ENCODE measurements around the gene VARS2. TPM values are rescaled to one million over a fixed set of nuclear protein-coding genes. Genes with fewer than 3 reads are reported as not detected.
"Not testable (repeated sequence)": the region's sequence is repeated elsewhere in the genome, so short reads cannot be mapped to it uniquely, and the experiment has no call there.

VARS2 gene
- total RNA-seq, 4 donors from 2014 or later = 13.0 to 25.2 (median 18.1) TPM

DNA sequence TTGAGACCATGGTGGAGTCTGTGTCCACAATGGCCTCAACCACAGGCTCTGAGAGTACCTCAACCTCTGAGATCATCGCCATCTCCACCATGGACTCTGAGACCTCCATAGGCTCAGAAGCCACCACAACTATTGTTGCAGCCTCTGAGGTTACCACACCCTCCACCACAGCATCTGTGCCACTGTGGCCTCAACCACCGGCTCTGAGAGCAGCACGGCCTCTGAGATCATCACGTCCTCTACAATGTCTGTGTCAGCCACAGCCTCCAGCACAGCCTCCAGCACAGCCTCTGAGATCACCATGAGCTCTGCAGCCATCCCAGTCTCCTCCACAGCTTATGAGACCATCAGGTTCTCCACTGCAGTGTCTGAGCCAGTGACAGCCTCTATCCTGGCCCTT, 50.0 kb downstream of the VARS2 start:
- intact Hi-C loops (cut with DNase I; ENCODE audit: low total_unique reads) = no loop called here
- TF ChIP-seq CTCF (IDR thresholded peaks at IDR 0.05) (no peak), POLR2A (IDR thresholded peaks at IDR 0.05) (no peak)
- no peak overlapping the region for H3K4me3 ChIP-seq (ENCODE audit: low read depth, poor library complexity, severe bottlenecking)
- DNase-seq (ENCODE audit: low spot score in 2 of 2) = no peak
- 60 to 66% methylated on average over 4 of the region's 4 CpGs for WGBS, 2 donors

- intact Hi-C loops (cut with DNase I; ENCODE audit: low total_unique reads) = no loop called here
- no peak for DNase-seq (ENCODE audit: low spot score in 2 of 2)
- H3K4me3 ChIP-seq (ENCODE audit: low read depth, poor library complexity, severe bottlenecking) = no peak overlapping the region
- TF ChIP-seq CTCF (IDR thresholded peaks at IDR 0.05) (no peak), POLR2A (IDR thresholded peaks at IDR 0.05) (no peak)
- WGBS, 2 donors = 86 to 92% methylated on average over 5 of the region's 5 CpGs
Measured at GRCh38 chr6:30965140-30965601, 51.1 kb downstream of the VARS2 start.

DNA sequence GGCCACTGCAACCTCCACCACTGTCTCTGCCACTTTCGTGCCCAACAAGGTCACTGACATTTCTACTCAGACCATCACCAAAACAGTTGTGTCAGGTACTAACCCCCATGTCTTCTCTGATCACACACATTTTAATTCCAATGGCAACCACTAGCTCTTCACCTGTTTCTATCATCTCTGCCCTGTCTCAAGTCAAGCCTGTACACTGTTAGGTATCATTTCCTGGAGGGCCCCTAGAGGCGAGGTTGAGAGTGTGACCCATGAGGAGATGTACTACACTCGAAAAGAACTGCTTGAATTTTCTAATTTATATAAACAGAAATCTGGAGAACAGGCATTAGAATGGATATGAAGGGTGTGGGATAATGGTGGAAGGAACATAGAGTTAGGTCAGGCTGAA, 52.1 kb downstream of the VARS2 start:
- no peak for TF ChIP-seq CTCF (IDR thresholded peaks at IDR 0.05)
- TF ChIP-seq POLR2A (IDR thresholded peaks at IDR 0.05) = no peak
- H3K4me3 ChIP-seq (ENCODE audit: low read depth, poor library complexity, severe bottlenecking) = no peak overlapping the region
- WGBS, 2 donors = 75 to 89% methylated on average over 3 of the region's 3 CpGs
- intact Hi-C loops (cut with DNase I; ENCODE audit: low total_unique reads) = no loop called here
- no peak for DNase-seq (ENCODE audit: low spot score in 2 of 2)

DNA sequence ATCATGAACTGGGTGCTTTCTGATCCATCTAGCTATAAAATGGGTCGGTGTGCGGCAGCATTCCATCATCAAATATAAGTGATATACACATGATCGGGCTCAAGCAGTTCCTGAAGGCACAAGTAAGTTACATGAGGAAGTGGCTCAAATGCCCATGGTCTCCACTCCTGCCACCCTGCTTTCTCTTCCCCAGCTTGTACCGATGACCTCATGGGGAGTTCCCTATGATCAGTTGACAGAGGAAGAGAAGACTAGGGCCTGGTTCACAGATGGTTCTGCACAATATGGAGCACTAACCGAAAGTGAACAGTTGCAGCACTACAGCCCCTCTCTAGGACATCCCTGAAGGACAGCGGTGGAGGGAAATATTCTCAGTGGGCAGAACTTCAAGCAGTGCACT, 55.1 kb downstream of the VARS2 start:
- intact Hi-C loops (cut with DNase I; ENCODE audit: low total_unique reads); DNase-seq (ENCODE audit: low spot score in 2 of 2); H3K4me3 ChIP-seq (ENCODE audit: low read depth, poor library complexity, severe bottlenecking): not testable (repeated sequence)
- 78 to 87% methylated on average over 6 of the region's 6 CpGs for WGBS, 2 donors

DNA sequence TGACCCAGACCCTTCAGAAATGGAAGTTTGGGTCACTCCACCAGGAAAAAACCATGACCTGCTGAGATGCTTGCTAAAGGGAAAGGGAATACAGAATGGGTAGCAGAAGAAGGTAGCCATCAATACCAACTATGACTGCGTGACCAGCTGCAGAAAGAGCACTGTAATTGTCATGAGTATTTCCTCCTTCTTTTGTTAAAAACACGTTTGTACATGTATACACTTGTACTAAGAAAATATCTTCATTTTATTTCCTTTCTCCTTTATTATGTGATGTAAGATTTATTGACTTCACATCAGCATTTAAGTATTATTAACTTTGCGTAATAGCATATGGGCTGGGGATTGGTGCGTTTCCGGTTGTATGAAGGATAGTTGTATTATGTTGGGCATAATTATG, 56.9 kb downstream of the VARS2 start:
- H3K4me3 ChIP-seq (ENCODE audit: low read depth, poor library complexity, severe bottlenecking) = no peak overlapping the region
- intact Hi-C loops (cut with DNase I; ENCODE audit: low total_unique reads) = no loop called here
- TF ChIP-seq POLR2A (IDR thresholded peaks at IDR 0.05) = no peak
- TF ChIP-seq CTCF (IDR thresholded peaks at IDR 0.05) = no peak
- 79 to 83% methylated on average over 5 of the region's 5 CpGs for WGBS, 2 donors
- DNase-seq (ENCODE audit: low spot score in 2 of 2) = no peak

DNA sequence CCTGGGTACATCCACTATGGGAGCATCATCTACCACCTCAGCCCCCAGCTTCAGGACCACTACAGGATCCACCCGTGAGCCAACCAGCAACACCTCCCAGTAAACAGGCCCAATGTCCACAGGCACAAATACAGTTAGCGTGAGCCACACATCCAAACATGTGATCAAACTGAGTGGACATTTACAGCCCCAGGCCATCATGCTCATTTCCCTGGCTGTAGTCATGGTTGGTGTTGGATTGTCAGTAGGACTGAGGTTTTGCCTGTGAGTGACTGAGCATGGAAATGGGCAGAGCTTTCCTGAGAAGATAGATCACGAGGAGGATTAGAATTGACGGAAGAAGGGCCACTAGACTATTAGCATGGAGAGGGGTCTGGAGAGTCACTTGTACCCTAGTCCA, 58.8 kb downstream of the VARS2 start:
- intact Hi-C loops (cut with DNase I; ENCODE audit: low total_unique reads) = no loop called here
- WGBS, 2 donors = 92 to 96% methylated on average over 4 of the region's 4 CpGs
- DNase-seq (ENCODE audit: low spot score in 2 of 2) = no peak
- TF ChIP-seq POLR2A (IDR thresholded peaks at IDR 0.05) (no peak), CTCF (IDR thresholded peaks at IDR 0.05) (no peak)
- no peak overlapping the region for H3K4me3 ChIP-seq (ENCODE audit: low read depth, poor library complexity, severe bottlenecking)

Data from lower leg skin (tissue), 4 donors.